GM12864 (cell line): Measurements from ENCODE around the gene CCK.

Experiments used
- DNase-seq: peaks from one replicate; pipeline ENCODE4 v3.0.0-alpha.2; 2011; ENCODE audit warnings: low read depth
- H3K4me3 ChIP-seq: 2 replicates; pipeline ENCODE4 v1.5.1; 2011; ENCODE audit warnings: mild to moderate bottlenecking, low read depth, low read length, control low read depth
- CTCF ChIP-seq: IDR thresholded peaks from 2 replicates; pipeline ENCODE4 v1.5.1; 2011; ENCODE audit warnings: low read depth, mild to moderate bottlenecking, moderate library complexity, low read length, control low read depth, inconsistent platforms; ENCODE audit errors: missing control alignments

Gene CCK

GRCh38 chr3:42267878-42268277 is 1.9 kb upstream of the CCK start:
- DNase-seq = no peak
- no peak for TF ChIP-seq CTCF
- no peak overlapping the region for H3K4me3 ChIP-seq

GRCh38 chr3:42265059-42265991 is 660 bp downstream of the CCK start:
- no peak overlapping the region for H3K4me3 ChIP-seq
- DNase-seq = no peak

GRCh38 chr3:42264399-42265058 is 1.5 kb downstream of the CCK start:
- TF ChIP-seq CTCF = no peak
- no peak for DNase-seq
- H3K4me3 ChIP-seq = no peak overlapping the region

More at GRCh38 chr3:42265059-42265991, 660 bp downstream of the CCK start:
- no peak for TF ChIP-seq CTCF

- TF ChIP-seq CTCF = no peak
- no peak for DNase-seq
- H3K4me3 ChIP-seq = no peak overlapping the region
These were observed 2.3 kb downstream of the CCK start for GRCh38 chr3:42263354-42264346.

GRCh38 chr3:42262525-42262924 is 3.5 kb downstream of the CCK start:
- DNase-seq = no peak
- no peak overlapping the region for H3K4me3 ChIP-seq

More at GRCh38 chr3:42262525-42262924, 3.5 kb downstream of the CCK start:
- no peak for TF ChIP-seq CTCF
